H1 (cell line): ENCODE measurements around the gene SMPX. TPM values are rescaled to one million over a fixed set of nuclear protein-coding genes. Genes with fewer than 3 reads are reported as not detected.

Source experiments
- CBX5 ChIP-seq: fragments of 300-800, 300-1000 bp; sonication (generic); IDR thresholded peaks from 2 replicates; pipeline ENCODE4 v1.7.1; 2016; ENCODE audit warnings: antibody characterized with exemption, low read length, low read depth
- CHD1 ChIP-seq: IDR thresholded peaks from 2 replicates; pipeline ENCODE4 v1.6.1; 2012; ENCODE audit warnings: low read depth, low read length, improper control_type of control experiment
- SP4 ChIP-seq: IDR thresholded peaks from 2 replicates; pipeline ENCODE4 v1.6.1; 2012; ENCODE audit warnings: low read length, inconsistent platforms
- polyA plus RNA-seq, 7 experiments: library from polyadenylated mRNA; depleted of rRNA in 3 of 7; stranded (reverse) in 5 of 7; unstranded in 2 of 7; fragments of >200 nt in 5 of 7; fragments of 200-250 nt in 2 of 7; gene quantifications; 1 replicate in 5 of 7; 2 replicates in 1 of 7; 4 replicates in 1 of 7; pipeline versions ENCODE4 v1.2.1 to v1.2.3, GENCODE V29; 2011 to 2013; ENCODE audit warnings: missing spikeins in 2 of 7, mixed read lengths in 2 of 7
- total RNA-seq: library from RNA; stranded (reverse); fragmentation: NEBNext Ultra II Directional; extraction: Animal tissue kit (Norgen Biotek cat#: 25700); gene quantifications from 2 replicates; pipeline ENCODE4 v1.2.1, GENCODE V29; 2021

Gene SMPX
- total and polyA plus RNA-seq, 2 of the 8 experiments (the other 6 are each of a cell fraction or from before 2014, with no cell fraction given) = not detected

DNA sequence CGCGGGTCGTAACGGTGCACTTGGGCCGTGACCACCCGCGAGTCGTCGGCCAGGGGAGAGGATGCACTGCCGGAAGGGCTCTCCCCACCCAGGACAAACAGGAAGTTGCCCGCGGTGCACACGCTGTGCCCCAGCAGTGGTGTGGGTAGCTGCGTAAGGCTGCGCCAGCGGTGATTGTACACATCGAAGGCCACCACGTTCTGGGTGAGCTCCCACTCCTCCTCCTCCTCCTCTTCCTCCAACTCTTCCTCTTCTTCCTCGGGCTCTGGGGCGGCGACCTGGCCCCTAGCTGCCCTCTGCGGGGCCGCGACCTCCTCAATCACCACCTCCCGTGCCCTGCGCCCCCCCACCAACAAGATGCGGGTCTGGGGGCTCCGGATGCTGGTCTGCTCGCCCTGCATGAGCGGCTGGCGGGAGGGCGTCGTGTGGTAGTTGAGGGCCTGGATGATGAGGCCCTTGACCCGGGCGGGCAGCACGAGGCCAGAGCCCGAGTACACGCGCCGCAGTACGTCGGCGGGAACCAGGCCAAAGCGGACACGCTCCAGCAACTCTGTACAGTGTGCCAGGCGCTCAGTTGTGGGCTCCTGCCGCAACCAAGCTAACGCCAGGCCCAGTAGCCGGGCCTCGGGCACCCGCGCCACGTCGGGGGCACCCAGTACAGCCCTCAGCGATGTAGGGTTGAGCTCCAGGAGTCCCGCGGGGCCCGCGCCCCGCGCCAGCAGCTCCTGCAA is 101.2 kb downstream of the SMPX start (continued):
- TF ChIP-seq CHD1 (no peak), CBX5 (no peak), SP4 (no peak)

Other genes starting within 250 kb of the SMPX start
- gene KLHL34, start 99.8 kb downstream of the SMPX start, total RNA-seq = not detected in 2 replicates
- gene KLHL34, start 99.8 kb downstream of the SMPX start, polyA plus RNA-seq (2011; rRNA removed) = not detected in 2 replicates
- 6.4 and 7.4 TPM in 2 replicates for gene MBTPS2, start 81.5 kb upstream of the SMPX start, total RNA-seq
- 3.7 and 4.3 TPM in 2 replicates for gene MBTPS2, start 81.5 kb upstream of the SMPX start, polyA plus RNA-seq (2011; rRNA removed)
- gene YY2, start 97.9 kb upstream of the SMPX start, total RNA-seq = 1.1 and 1.5 TPM in 2 replicates
- 0.60 and 0.71 TPM in 2 replicates for gene YY2, start 97.9 kb upstream of the SMPX start, polyA plus RNA-seq (2011; rRNA removed)
- 247 and 256 TPM in 2 replicates for gene SMS, start 182.6 kb upstream of the SMPX start, total RNA-seq
- 61.8 and 66.3 TPM in 2 replicates for gene SMS, start 182.6 kb upstream of the SMPX start, polyA plus RNA-seq (2011; rRNA removed)